GM15510 (cell line): ENCODE measurements around the gene NR2C2AP.

ENCODE experiments used
- POLR2A ChIP-seq: IDR thresholded peaks from 3 replicates; pipeline ENCODE4 v1.6.1; 2011; ENCODE audit warnings: borderline replicate concordance; ENCODE audit not compliant: insufficient read length; ENCODE audit errors: extremely low read depth

The NR2C2AP gene

GRCh38 chr19:19224150-19224851 lies 21.1 kb upstream of the NR2C2AP start:
- TF ChIP-seq POLR2A, result no peak

DNA sequence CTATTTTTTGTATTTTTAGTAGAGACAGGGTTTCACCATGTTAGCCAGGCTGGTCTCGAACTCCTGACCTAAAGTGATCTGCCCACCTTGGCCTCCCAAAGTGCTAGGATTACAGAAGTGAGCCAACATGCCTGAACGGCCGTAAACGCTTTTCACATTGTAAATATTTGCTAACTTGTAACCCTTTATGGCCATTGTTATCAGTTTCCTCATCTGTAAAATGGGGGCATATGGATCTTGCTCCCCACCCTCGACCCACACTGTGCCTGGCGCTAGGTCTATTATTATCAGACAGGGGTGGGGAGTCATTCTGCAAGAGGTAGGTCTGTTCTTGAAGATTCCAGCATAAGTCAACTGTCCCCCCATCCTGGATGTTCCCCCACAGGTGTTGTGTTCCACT lies 20.4 kb upstream of the NR2C2AP start:
- no peak for TF ChIP-seq POLR2A

DNA sequence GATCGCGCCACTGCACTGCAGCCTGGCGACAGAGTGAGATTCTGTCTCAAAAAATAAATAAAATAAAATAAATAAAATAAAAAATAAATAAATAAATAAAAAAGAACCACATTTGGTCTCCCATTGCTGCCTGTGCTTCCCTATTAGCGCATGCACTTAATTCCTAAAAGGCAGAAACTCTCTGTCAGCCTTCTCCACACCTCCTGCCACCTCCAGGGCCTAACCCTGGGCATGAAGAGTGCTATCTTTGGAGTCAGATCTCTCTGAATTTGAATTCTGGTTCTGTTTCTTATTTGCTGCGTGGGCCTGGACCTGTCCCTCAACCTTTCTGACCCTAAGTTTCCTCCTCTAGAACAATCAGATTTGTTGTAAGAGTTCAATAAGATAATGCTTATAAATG lies 19.8 kb upstream of the NR2C2AP start:
- no peak for TF ChIP-seq POLR2A

- TF ChIP-seq POLR2A, result no peak
These were observed 15.7 kb upstream of the NR2C2AP start for GRCh38 chr19:19218911-19219310.

DNA sequence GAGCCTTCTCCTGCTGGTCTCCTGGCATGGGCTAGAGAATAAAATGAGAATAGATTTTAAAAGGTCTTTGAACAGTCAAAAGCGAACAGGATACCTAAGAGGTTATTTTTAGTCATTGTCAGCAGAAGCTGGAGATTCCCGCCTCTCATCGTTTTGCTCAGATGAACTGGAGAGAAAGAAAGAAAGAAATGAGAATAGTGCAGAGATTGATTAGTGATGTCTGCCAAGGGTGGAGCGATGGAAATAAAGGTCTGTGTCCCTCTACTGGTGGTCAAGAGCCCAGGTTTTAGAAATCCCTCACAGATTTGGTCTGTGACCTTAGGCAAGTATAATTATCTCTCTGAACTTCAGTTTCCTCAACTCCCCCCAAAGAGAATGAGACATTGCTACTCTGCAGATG lies 13.9 kb upstream of the NR2C2AP start:
- TF ChIP-seq POLR2A, result no peak

- no peak for TF ChIP-seq POLR2A
These were observed 12.6 kb upstream of the NR2C2AP start for GRCh38 chr19:19215792-19216191.

GRCh38 chr19:19214892-19215291 lies 11.7 kb upstream of the NR2C2AP start:
- TF ChIP-seq POLR2A, result no peak

DNA sequence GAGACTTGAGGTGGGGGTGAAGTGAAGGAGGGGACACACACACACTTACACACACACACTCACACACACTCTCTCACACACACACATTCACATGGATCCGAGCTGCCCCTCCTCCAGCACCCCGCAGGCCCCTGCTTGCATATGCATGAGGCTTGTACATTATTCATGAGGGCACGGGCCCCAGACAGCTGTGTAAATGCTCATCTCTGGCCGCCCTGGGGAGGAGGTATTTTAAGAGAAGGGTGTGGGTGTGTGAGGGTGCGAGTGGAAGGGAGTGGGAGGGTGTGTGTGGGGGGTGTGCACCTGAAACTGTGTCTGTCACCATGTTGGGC lies 10.9 kb upstream of the NR2C2AP start:
- TF ChIP-seq POLR2A, result no peak

DNA sequence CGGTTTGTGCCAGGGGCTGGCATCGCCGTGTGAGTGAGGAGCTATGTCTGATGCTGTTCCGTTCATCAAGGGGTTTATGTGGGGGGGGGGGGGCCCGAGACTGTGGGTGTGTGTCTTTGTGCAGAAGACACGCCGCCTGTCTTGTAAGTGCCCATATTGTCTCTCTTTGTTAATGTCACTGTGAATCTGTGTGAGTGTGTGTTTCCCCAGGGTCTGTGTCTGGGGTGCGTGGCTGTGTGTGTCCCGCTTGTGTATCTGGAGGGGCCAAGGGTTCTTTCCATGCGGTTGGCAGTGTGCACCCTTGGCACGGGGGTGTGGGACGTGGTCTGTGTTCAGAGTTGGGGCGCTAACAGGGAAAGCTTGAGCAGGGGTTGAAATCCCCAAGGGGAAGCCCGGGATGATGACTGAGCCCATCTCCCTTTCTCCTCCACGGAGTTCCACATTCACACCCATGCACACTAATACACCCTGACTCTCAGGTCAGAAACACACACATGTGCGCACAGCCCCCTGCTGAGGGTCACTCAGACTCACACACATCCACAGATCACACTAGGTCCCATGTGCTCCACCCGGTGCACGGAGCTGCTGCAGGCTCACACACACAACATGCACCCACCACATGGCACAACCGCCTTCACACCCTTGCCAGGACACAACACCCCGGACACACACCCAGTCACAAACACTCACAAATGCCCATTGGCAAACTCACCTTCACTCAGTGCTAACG lies 10.4 kb upstream of the NR2C2AP start:
- TF ChIP-seq POLR2A, result no peak

DNA sequence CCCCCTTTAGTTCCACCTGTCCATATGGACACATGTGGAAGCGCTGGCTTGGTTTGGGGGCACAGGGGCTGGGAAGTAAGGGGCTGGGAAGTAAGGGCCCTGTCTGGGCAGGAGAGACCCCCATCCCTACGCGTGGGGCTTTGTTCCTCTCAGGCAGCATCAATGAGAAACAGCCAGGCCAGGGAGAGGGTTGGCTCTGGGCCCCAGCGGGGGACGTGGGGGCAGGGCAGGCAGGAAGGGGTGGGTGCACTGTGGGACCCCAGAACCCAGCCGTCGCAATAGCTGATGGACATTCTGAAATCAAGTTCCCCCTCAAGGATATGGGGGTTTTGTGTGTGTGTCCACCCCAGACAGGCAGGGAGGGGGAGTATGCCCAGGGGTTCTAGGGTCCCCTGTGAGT lies 9.7 kb upstream of the NR2C2AP start:
- no peak for TF ChIP-seq POLR2A

DNA sequence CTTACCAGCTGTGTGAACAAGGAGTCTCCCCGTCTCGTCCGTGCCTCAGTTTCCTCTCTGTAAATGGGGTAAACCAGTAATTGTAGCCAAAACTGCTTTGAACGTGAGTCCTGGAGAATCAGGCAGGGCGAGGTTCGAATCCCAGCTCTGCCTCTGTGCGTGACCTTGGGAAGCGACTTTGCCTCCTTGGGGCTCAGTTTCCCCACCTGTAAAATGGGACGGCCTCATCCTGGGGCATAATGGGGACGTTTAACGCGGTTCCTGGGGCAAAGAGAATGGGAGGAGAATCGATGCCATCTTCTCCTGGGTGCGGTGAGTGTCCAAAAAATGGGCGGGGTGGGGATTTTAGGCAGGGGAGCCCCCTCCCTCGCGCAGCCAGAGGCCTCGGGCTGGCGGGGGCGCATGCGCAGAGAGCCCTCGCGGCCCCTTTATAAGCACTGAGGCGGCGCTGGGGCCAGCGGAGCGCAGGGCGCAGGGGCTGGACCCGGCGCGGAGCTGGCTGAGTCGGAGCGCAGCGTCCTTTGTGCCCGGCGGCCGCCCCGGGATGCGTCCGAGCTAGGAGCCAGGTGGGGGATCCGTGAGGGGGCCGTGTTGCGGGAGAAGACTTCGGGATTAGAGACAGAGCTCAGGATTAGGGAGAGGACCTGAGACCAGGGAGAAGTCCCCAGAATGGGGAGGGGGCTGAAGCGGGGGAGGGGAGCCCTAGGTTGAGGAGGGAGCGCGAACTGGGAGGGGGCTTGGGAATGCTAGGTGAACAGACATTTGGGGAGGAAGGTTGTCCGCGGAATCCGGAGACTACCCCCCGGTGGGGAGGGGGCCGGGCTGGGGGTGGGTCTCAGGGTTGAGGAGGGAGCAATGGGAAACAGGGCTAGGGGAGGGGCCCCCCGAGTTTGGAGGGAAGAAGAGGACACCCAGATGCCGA lies 8.5 kb upstream of the NR2C2AP start, which contains the start of gene NCAN:
Gene NCAN, plus strand, starts transcription at position 460 of the 922 bp plus-strand sequence. CDS start 4,996 bp downstream, outside the sequence.
- TF ChIP-seq POLR2A, result no peak

DNA sequence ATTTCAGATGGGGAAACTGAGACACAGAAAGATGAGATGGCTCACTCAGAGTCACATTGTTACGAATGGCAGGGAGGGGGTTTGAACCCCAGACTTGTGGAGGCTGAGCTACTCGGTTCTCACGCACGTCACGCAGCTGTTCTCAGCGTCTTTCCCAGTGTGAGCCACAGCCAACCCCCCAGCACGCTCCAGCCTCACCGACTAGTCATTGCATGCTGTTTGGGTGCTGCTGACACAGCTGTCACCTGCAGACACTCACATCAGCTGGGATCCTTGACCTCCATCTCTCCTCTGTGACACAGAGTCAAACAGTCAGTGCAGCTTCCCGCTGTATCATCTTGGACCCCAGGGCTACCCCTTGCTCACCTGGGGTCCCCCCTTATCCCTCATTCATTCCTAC lies 6.2 kb upstream of the NR2C2AP start:
- TF ChIP-seq POLR2A, result no peak

DNA sequence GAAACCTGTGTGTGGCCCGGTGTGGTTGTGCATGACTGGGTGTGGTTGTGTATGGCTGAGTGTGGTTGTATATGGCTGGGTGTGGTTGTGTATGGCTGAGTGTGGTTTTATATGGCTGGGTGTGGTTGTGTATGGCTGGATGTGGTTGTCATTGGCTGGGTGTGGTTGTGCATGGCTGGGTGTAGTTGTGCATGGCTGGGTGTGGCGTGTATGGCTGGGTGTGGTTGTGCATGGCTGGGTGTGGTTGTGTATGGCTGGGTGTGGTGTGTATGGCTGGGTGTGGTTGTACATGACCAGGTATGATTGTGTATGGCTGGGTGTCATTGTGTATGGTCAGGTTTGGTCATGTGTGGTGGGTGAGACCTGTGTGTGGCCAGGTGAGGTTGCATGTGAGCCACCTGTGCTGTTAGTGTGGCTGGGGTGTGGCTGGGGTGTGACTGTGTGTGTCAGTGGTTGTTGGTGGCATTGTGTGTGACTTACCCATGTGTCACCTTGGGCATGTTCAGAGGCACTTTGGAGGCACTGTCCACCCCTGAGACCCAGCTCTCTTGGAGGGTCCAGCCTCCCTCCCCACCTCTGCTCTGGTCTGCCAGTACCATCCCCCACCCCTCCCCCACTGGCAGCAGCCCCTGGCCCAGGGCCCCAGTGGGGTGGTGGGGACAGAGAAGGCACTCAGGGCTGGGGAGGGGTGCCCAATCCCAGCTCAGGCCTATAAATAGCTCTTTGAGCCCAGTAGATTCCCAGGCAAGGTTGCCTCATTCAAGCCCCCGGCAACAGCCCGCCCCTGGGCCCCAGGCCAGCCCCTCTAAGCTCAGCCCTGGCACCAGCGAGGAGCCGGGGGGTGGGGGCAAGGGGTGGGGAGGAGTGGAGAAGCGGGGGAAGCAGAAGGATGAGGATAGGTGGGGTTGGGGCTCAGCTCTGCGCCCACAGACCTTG lies 4.7 kb upstream of the NR2C2AP start:
- TF ChIP-seq POLR2A, result no peak

DNA sequence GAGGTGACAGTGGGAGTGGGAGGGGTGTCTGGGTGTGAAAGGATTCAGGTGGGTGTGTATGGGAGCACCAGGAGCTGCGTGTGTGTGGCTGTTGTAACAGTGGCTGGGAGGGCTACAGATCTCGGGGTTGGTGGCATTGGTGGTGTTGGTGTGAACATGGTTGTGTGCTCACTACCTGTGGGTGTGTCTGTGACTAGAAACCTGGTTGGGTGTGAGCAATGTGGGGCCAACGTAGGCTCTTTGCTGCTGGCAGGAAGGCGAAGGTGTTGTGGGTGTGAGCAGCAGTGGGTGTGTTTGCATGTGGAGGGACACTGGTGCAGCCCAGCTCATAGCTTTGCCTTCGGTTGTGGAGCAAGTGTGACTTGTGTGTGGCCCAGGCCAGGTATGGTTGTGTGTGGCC lies 3.7 kb upstream of the NR2C2AP start:
- TF ChIP-seq POLR2A, result no peak
